Brain microvascular endothelial cell (primary cell): ENCODE results near the gene DISC1.

ENCODE experiments used
- DNase-seq: peaks from one replicate; pipeline ENCODE4 v3.0.0-alpha.2; 2020
- H3K27ac ChIP-seq: fragments of 250-450 bp; sonication (Bioruptor Pico); 2 replicates; pipeline ENCODE4 v1.5.1; 2020; ENCODE audit warnings: mild to moderate bottlenecking, moderate library complexity
- H3K27me3 ChIP-seq: fragments of 250-450 bp; sonication (Bioruptor Pico); replicated peaks from 2 replicates; pipeline ENCODE4 v1.5.1; 2020; ENCODE audit warnings: mild to moderate bottlenecking
- H3K36me3 ChIP-seq: fragments of 250-450 bp; sonication (Bioruptor Pico); replicated peaks from 2 replicates; pipeline ENCODE4 v1.5.1; 2020; ENCODE audit warnings: mild to moderate bottlenecking
- H3K4me3 ChIP-seq: 2 replicates; pipeline ENCODE4 v1.5.1; 2011; ENCODE audit warnings: low read depth, mild to moderate bottlenecking, control low read depth, low read length, moderate library complexity
- in situ Hi-C: cut with HindIII; loops from 2 replicates; pipeline ENCODE4 v1.10.0; 2017; ENCODE audit warnings: low sequenced_read_pairs, low pct_ligation_motif_present
- TF ChIP-seq, protein P1 (sequence below): IDR thresholded peaks from 2 replicates; pipeline ENCODE4 v1.5.1; 2011; ENCODE audit warnings: low read depth, mild to moderate bottlenecking, moderate library complexity, low read length, control low read depth, inconsistent platforms; ENCODE audit errors: missing control alignments

The DISC1 gene

DNA sequence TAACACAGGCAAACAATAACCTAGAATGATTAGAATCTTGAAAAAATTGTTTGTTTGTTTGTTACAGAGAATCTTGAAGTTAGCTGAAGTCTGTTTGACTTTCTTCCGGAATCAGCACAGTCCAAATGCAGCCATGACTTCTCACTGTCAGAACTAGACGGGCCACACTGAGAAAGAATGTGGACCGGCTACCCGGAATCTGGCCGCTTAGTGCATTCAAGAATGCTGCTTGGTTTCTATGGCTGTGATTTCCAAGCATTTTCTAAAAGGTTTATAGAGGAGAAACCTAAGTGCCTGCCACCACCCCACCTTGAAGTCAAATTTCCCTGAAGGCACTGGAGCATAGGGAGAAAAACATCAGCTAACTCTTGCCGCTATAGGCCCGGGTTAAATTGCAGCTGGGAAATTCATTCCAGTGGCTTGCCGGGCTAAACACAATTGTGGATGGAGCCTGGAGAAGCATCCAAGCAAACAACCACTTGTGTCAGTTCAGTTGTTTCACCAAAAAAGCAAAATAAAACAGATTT, 231.1 kb downstream of the DISC1 start:
- no peak for DNase-seq
- in situ Hi-C loops: no loop called here
- TF ChIP-seq, protein P1, sequence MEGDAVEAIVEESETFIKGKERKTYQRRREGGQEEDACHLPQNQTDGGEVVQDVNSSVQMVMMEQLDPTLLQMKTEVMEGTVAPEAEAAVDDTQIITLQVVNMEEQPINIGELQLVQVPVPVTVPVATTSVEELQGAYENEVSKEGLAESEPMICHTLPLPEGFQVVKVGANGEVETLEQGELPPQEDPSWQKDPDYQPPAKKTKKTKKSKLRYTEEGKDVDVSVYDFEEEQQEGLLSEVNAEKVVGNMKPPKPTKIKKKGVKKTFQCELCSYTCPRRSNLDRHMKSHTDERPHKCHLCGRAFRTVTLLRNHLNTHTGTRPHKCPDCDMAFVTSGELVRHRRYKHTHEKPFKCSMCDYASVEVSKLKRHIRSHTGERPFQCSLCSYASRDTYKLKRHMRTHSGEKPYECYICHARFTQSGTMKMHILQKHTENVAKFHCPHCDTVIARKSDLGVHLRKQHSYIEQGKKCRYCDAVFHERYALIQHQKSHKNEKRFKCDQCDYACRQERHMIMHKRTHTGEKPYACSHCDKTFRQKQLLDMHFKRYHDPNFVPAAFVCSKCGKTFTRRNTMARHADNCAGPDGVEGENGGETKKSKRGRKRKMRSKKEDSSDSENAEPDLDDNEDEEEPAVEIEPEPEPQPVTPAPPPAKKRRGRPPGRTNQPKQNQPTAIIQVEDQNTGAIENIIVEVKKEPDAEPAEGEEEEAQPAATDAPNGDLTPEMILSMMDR: no peak
- no peak overlapping the region for H3K4me3 ChIP-seq
- H3K27me3 ChIP-seq: no peaks in the 10 kb centered on the region
- no peak overlapping the region for H3K27ac ChIP-seq
- H3K36me3 ChIP-seq: no peaks in the 10 kb centered on the region

DNA sequence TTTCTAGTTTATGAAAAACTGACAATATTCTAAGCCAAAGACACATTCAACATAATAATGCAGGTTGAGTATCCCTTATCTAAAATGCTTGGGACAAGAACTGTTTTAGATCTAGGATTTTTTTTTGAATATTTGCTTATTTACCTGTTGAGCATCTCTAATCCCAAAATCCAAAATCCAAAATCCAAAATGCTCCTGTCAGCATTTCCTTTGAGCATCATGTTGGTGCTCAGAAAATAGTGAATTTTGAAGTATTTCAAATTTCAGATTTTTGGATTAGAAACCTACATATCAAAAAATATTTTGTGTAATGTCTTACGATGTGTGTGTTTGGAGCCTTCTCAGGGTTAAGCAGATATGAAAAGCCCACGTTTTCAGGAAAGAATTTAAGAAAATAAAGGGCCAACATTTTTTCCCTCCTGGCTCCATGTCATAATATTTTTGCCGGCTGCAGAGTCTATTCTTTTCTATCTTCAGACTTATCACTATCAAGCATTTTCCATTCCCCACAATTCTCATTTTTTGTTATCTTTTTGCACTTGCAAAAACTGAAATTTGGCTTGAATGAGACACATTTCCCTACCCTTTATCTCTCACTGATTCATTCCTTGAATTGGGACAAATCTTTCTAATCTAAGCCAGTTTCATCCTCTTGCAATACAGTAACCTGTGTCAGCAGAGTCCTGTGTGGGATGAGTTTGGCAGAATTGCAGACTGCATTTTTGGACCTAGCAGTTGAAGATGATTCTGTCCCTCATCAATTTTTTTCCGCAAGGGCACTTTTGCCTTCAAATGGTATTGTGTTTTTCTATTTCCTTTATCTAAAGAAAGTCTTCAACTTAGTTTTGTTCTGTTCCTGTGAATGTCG, 233.9 kb downstream of the DISC1 start:
- in situ Hi-C loops: no loop called here
- H3K27me3 ChIP-seq: no peaks in the 10 kb centered on the region
- TF ChIP-seq, protein P1: no peak
- H3K4me3 ChIP-seq: no peak overlapping the region
- no peak for DNase-seq
- H3K27ac ChIP-seq: no peak overlapping the region
- no peaks in the 10 kb centered on the region for H3K36me3 ChIP-seq

DNA sequence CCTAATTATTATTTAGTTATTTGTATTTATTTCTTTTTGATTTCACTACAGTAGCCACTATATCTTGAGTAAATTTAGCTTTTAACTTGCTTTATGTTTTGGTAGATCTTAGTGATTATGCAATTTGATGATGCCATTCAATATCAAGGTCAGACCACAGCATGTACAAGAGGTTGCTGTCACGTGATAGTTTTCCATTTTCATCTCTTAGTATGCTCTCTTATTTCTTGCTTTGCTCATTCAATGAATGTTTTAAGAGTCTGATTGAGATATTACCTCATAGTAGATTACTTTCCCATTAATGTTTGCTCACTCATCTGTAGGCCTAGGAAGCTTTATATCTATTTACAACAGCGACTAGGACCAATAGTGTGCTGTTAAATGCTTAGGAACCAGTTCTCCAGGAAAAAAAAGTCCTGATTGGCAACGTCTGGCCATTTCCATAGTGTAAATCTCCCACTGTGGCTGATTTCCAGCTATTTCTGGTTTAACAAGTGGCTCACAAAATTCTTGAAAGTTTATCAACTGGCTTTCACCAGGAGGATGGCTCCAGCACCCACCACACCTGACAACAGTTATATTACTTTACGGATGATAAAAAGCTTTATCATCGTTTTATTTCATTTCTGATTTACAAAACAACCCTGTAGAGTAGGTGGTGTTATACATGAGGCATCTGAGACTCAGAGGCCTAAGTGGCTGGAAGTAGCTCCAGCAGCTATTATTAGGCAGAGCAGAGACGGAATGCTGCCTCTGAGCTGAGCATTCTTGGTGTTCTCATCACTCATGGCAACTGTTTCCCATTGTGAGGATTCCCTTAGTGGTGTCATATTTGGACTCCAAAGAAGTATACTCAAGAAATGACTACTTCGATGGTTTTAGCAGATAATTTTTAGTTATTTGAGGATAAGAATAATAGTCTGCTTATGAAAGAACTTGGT, 235.2 kb downstream of the DISC1 start:
- in situ Hi-C loops: no loop called here
- H3K36me3 ChIP-seq: no peaks in the 10 kb centered on the region
- H3K4me3 ChIP-seq: no peak overlapping the region
- peak; percentile 56 for DNase-seq
- no peak overlapping the region for H3K27ac ChIP-seq
- TF ChIP-seq, protein P1: no peak
- H3K27me3 ChIP-seq: no peaks in the 10 kb centered on the region

DNA sequence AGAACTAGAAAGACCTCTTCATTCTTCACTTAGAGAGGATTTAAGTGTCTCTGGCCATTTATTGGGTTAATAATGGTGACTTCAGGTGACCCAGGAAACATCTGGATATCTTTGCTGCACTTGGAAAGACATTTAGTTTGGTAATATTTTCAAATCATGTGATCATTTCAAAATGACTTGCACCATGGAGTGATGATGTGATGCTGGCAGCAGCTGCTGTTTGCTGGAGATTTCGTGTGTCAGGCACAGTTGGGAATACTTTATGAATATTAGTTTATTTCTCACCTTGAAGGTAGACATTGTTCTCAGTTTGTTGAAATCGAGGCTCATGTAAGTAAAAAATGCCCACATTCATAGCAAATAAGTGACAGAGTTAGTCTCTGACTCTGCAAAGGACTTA, 236.0 kb downstream of the DISC1 start:
- H3K27me3 ChIP-seq: no peaks in the 10 kb centered on the region
- no peaks in the 10 kb centered on the region for H3K36me3 ChIP-seq
- no peak for DNase-seq
- H3K4me3 ChIP-seq: no peak overlapping the region
- TF ChIP-seq, protein P1: no peak
- in situ Hi-C loops: no loop called here
- H3K27ac ChIP-seq: no peak overlapping the region

DNA sequence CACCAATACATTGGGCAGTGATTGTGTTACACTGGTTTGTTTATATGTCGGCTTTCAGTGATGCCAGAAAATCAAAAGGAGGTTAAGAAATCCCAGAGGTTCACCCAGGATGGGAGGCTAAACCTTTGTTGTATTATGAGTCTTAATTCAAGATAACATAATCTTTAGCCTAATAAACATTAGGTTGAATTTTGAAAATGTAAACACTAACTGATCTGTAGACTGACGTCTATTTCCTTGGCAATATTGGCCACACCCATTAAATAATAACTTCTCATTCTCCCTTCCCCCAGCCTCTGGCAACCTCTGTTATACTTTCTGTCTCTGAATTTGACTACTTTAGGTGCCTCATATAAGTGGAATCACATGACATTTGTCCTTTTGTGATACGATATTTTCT, 238.7 kb downstream of the DISC1 start:
- Histone ChIP-seq H3K27ac (no peak overlapping the region), H3K36me3 (no peaks in the 10 kb centered on the region), H3K27me3 (no peaks in the 10 kb centered on the region), H3K4me3 (no peak overlapping the region)
- TF ChIP-seq, protein P1: no peak
- no peak for DNase-seq
- in situ Hi-C loops: no loop called here
